H1 (cell line): ENCODE data around the gene ZNF140. TPM values are rescaled to one million over a fixed set of nuclear protein-coding genes. Genes with fewer than 3 reads are reported as not detected.

Experiments used
- CTCF ChIA-PET: fragments of 300-600 bp; sonication (Branson Sonifier 250); formaldehyde crosslinking; loops from one replicate; lab custom pipeline; 2021; ENCODE audit not compliant: partially characterized antibody; lab: Charles Lee
- POLR2A ChIA-PET: fragments of 300-600 bp; sonication (Branson Sonifier 250); formaldehyde crosslinking; loops from one replicate; lab custom pipeline; 2021; ENCODE audit warnings: inconsistent platforms; ENCODE audit not compliant: partially characterized antibody; lab: Charles Lee
- DNase-seq, 2 experiments: peaks; one replicate each; pipeline versions ENCODE4 v3.0.0 to v3.0.0-alpha.2; 2010 to 2022; ENCODE audit warnings: low spot score in 2 of 2, low read depth in 1 of 2, mixed read lengths in 1 of 2
- FAIRE-seq: peaks from 2 replicates; lab custom pipeline; 2011; peaks lifted over from hg19 to GRCh38; lab: Jason Lieb, UNC
- H2AFZ ChIP-seq: 2 replicates; pipeline ENCODE4 v1.8.1; 2012; ENCODE audit warnings: low read length, inconsistent platforms
- H2AK5ac ChIP-seq: 2 replicates; pipeline ENCODE4 v1.6.1; 2013; ENCODE audit warnings: low read depth, low read length
- H2BK120ac ChIP-seq: replicated peaks from 2 replicates; pipeline ENCODE3; 2013; ENCODE audit warnings: low read depth, low read length, inconsistent platforms
- H2BK12ac ChIP-seq: 2 replicates; pipeline ENCODE4 v1.6.1; 2013; ENCODE audit warnings: low read depth, low read length
- H2BK15ac ChIP-seq: 2 replicates; pipeline ENCODE4 v1.6.1; 2013; ENCODE audit warnings: low read length
- H2BK20ac ChIP-seq: 2 replicates; pipeline ENCODE4 v1.6.1; 2013; ENCODE audit warnings: low read length
- H2BK5ac ChIP-seq: 2 replicates; pipeline ENCODE4 v1.6.1; 2013; ENCODE audit warnings: low read depth, low read length
- H3K14ac ChIP-seq: 2 replicates; pipeline ENCODE4 v1.6.1; 2013; ENCODE audit warnings: inconsistent platforms; ENCODE audit not compliant: insufficient read length
- H3K18ac ChIP-seq: 2 replicates; pipeline ENCODE4 v1.6.1; 2013; ENCODE audit warnings: low read length; ENCODE audit errors: extremely low read depth
- H3K23ac ChIP-seq: 2 replicates; pipeline ENCODE4 v1.6.1; 2013; ENCODE audit warnings: inconsistent platforms; ENCODE audit not compliant: insufficient read length
- H3K23me2 ChIP-seq: 2 replicates; pipeline ENCODE4 v1.6.1; 2013; ENCODE audit warnings: low read depth, low read length
- H3K27ac ChIP-seq: 2 replicates; pipeline ENCODE4 v1.6.1; 2011; ENCODE audit warnings: low read depth, low read length, inconsistent platforms
- H3K27me3 ChIP-seq, 4 experiments: replicated peaks in 1 of 4; 1 replicate in 1 of 4; 2 replicates in 3 of 4; pipeline versions ENCODE4 v1.6.1 to v1.8.1; 2011 to 2013; ENCODE audit warnings: low read length in 3 of 4, mild to moderate bottlenecking in 3 of 4, inconsistent platforms in 2 of 4, mixed read lengths in 2 of 4, moderate library complexity in 1 of 4; ENCODE audit not compliant: control insufficient read depth in 3 of 4, insufficient read depth in 3 of 4; ENCODE audit errors: extremely low read depth in 1 of 4
- H3K36me3 ChIP-seq, 4 experiments: 2 replicates each; pipeline versions ENCODE4 v1.6.1 to v1.8.1; 2011 to 2013; ENCODE audit warnings: mild to moderate bottlenecking in 4 of 4, low read length in 3 of 4, moderate library complexity in 2 of 4, control low read depth in 1 of 4, inconsistent platforms in 1 of 4; ENCODE audit not compliant: insufficient read depth in 4 of 4, control insufficient read depth in 2 of 4
- H3K4ac ChIP-seq: replicated peaks from 2 replicates; pipeline ENCODE3; 2013; ENCODE audit warnings: low read length, low read depth, mixed read lengths, inconsistent platforms; ENCODE audit not compliant: insufficient read length
- H3K4me1 ChIP-seq, 4 experiments: replicated peaks in 1 of 4; 1 replicate in 1 of 4; 2 replicates in 3 of 4; pipeline versions ENCODE4 v1.6.1 to v1.8.1; 2011 to 2013; ENCODE audit warnings: low read length in 3 of 4, inconsistent platforms in 2 of 4, mixed read lengths in 1 of 4; ENCODE audit not compliant: insufficient read depth in 4 of 4, control insufficient read depth in 3 of 4
- H3K4me2 ChIP-seq, 2 experiments: 2 replicates each; pipeline versions ENCODE4 v1.6.1 to v1.8.1; 2011 to 2013; ENCODE audit warnings: low read depth in 2 of 2, low read length in 2 of 2, control low read depth in 1 of 2, inconsistent platforms in 1 of 2, mild to moderate bottlenecking in 1 of 2; ENCODE audit not compliant: insufficient read depth in 1 of 2
- H3K4me3 ChIP-seq, 4 experiments: fragments of 200-600, 300-600 bp in 1 of 4; sonication (generic), shearing (Covaris generic), sonication (Bioruptor Twin) in 1 of 4; 2 replicates each; pipeline versions ENCODE4 v1.5.1 to v1.8.1; 2011 to 2016; ENCODE audit warnings: low read length in 4 of 4, low read depth in 3 of 4, control low read depth in 2 of 4, inconsistent platforms in 2 of 4, mild to moderate bottlenecking in 2 of 4, mixed read lengths in 1 of 4, moderate library complexity in 1 of 4; ENCODE audit not compliant: insufficient read depth in 2 of 4; ENCODE audit errors: extremely low read depth in 1 of 4
- H3K56ac ChIP-seq: replicated peaks from 2 replicates; pipeline ENCODE3; 2013; ENCODE audit warnings: low read depth, mild to moderate bottlenecking, mixed read lengths, low read length, inconsistent platforms; ENCODE audit not compliant: insufficient read length
- H3K79me1 ChIP-seq: 2 replicates; pipeline ENCODE4 v1.6.1; 2013; ENCODE audit warnings: low read depth, low read length, control low read depth
- H3K79me2 ChIP-seq, 2 experiments: 2 replicates each; pipeline versions ENCODE4 v1.6.1 to v1.8.1; 2012 to 2013; ENCODE audit warnings: low read length in 2 of 2, mild to moderate bottlenecking in 2 of 2, inconsistent platforms in 1 of 2; ENCODE audit not compliant: insufficient read depth in 2 of 2, control insufficient read depth in 1 of 2
- H3K9ac ChIP-seq, 4 experiments: replicated peaks in 1 of 4; 1 replicate in 1 of 4; 2 replicates in 3 of 4; pipeline versions ENCODE4 v1.6.1 to v1.8.1; 2011 to 2013; ENCODE audit warnings: low read depth in 3 of 4, low read length in 3 of 4, control low read depth in 2 of 4, mild to moderate bottlenecking in 2 of 4, moderate library complexity in 2 of 4, inconsistent platforms in 1 of 4; ENCODE audit errors: extremely low read depth in 1 of 4
- H3K9me3 ChIP-seq, 2 experiments: 2 replicates each; pipeline versions ENCODE4 v1.6.1 to v1.8.1; 2012 to 2013; ENCODE audit warnings: mild to moderate bottlenecking in 2 of 2, moderate library complexity in 2 of 2, control low read depth in 1 of 2, inconsistent platforms in 1 of 2, low read depth in 1 of 2, low read length in 1 of 2, mixed read lengths in 1 of 2; ENCODE audit not compliant: insufficient read depth in 2 of 2
- H4K20me1 ChIP-seq, 2 experiments: replicated peaks in 1 of 2; 2 replicates each; pipeline versions ENCODE3 to v1.8.1; 2011 to 2013; ENCODE audit warnings: inconsistent platforms in 2 of 2, low read length in 2 of 2, mild to moderate bottlenecking in 1 of 2; ENCODE audit not compliant: insufficient read depth in 2 of 2, control insufficient read depth in 1 of 2
- H4K5ac ChIP-seq: 2 replicates; pipeline ENCODE4 v1.6.1; 2013; ENCODE audit warnings: low read length, low read depth, mixed read lengths, inconsistent platforms; ENCODE audit not compliant: insufficient read length
- H4K8ac ChIP-seq: 2 replicates; pipeline ENCODE4 v1.8.0; 2013; ENCODE audit warnings: mild to moderate bottlenecking, moderate library complexity, low read length, inconsistent platforms; ENCODE audit not compliant: insufficient read depth; ENCODE audit errors: extremely low read depth
- H4K91ac ChIP-seq: replicated peaks from 2 replicates; pipeline ENCODE3; 2013; ENCODE audit warnings: low read length, mixed read lengths, inconsistent platforms; ENCODE audit not compliant: insufficient read length
- CBX8 ChIP-seq: fragments of 300-800, 300-1000 bp; sonication (generic); IDR thresholded peaks from 2 replicates; pipeline ENCODE4 v1.7.1; 2016; ENCODE audit warnings: low read depth, low read length, borderline replicate concordance
- EZH2 ChIP-seq: fragments of 200-600 bp; sonication (generic); IDR thresholded peaks from 2 replicates; pipeline ENCODE4 v1.7.1; 2012; ENCODE audit warnings: low read depth, mild to moderate bottlenecking, moderate library complexity, low read length, inconsistent platforms; ENCODE audit not compliant: severe bottlenecking
- FOSL1 ChIP-seq: IDR thresholded peaks from 2 replicates; pipeline ENCODE4 v1.6.1; 2011; ENCODE audit warnings: mild to moderate bottlenecking, low read depth, low read length, moderate library complexity; ENCODE audit not compliant: insufficient read depth
- HDAC2 ChIP-seq, 2 experiments: fragments of 300-600 bp in 1 of 2; sonication (generic) in 1 of 2; IDR thresholded peaks; 2 replicates each; pipeline ENCODE4 v1.6.1; 2011 to 2012; ENCODE audit warnings: low read depth in 2 of 2, low read length in 2 of 2, mild to moderate bottlenecking in 2 of 2, moderate library complexity in 2 of 2, borderline replicate concordance in 1 of 2, inconsistent platforms in 1 of 2
- HDAC6 ChIP-seq: IDR thresholded peaks from one replicate; pipeline ENCODE4 v1.7.1; 2012; ENCODE audit warnings: low read depth, mild to moderate bottlenecking, inconsistent platforms, low read length, moderate library complexity
- POLR2AphosphoS5 ChIP-seq: IDR thresholded peaks from 2 replicates; pipeline ENCODE4 v1.6.1; 2011; ENCODE audit warnings: low read depth, low read length
- RBBP5 ChIP-seq: IDR thresholded peaks from 2 replicates; pipeline ENCODE4 v1.7.1; 2012; ENCODE audit warnings: low read depth, mild to moderate bottlenecking, inconsistent platforms, low read length, moderate library complexity, borderline replicate concordance
- RFX5 ChIP-seq: IDR thresholded peaks from 2 replicates; pipeline ENCODE4 v1.6.1; 2011; ENCODE audit warnings: low read depth, low read length, improper control_type of control experiment, borderline replicate concordance
- SAP30 ChIP-seq: fragments of 300-600 bp; sonication (generic); IDR thresholded peaks from 2 replicates; pipeline ENCODE4 v1.7.1; 2012; ENCODE audit warnings: low read length, moderate library complexity, mild to moderate bottlenecking, inconsistent platforms; ENCODE audit not compliant: insufficient read depth, insufficient replicate concordance
- SP1 ChIP-seq: IDR thresholded peaks from 2 replicates; pipeline ENCODE4 v1.6.1; 2011; ENCODE audit warnings: low read depth, low read length
- TBP ChIP-seq: IDR thresholded peaks from 2 replicates; pipeline ENCODE4 v1.6.1; 2011; ENCODE audit warnings: low read depth, low read length, improper control_type of control experiment
- USF2 ChIP-seq: IDR thresholded peaks from 2 replicates; pipeline ENCODE4 v1.6.1; 2011; ENCODE audit warnings: low read length, improper control_type of control experiment
- WGBS, 2 experiments: shearing (Covaris generic) in 1 of 2; methylation state at CpG; one replicate each; pipeline versions ENCODE4 v1.1.6 to v1.1.7; 2013 to 2015; ENCODE audit warnings: low lambda C conversion rate in 2 of 2, mixed read lengths in 2 of 2, inconsistent platforms in 1 of 2, low coverage in 1 of 2, missing lambda C conversion rate in 1 of 2; ENCODE audit not compliant: insufficient replicate concordance in 2 of 2, insufficient coverage in 1 of 2, insufficient read length in 1 of 2; ENCODE audit errors: extremely low coverage in 1 of 2, missing lambda C conversion rate in 1 of 2; 5-methylcytosine and 5-hydroxymethylcytosine counted together
- polyA plus RNA-seq, 7 experiments: library from polyadenylated mRNA; depleted of rRNA in 3 of 7; stranded (reverse) in 5 of 7; unstranded in 2 of 7; fragments of >200 nt in 5 of 7; fragments of 200-250 nt in 2 of 7; gene quantifications; 1 replicate in 5 of 7; 2 replicates in 1 of 7; 4 replicates in 1 of 7; pipeline versions ENCODE4 v1.2.1 to v1.2.3, GENCODE V29; 2011 to 2013; ENCODE audit warnings: missing spikeins in 2 of 7, mixed read lengths in 2 of 7
- total RNA-seq: library from RNA; stranded (reverse); fragmentation: NEBNext Ultra II Directional; extraction: Animal tissue kit (Norgen Biotek cat#: 25700); gene quantifications from 2 replicates; pipeline ENCODE4 v1.2.1, GENCODE V29; 2021

ZNF140 gene
- total and polyA plus RNA-seq, 2 of the 8 experiments (the other 6 are each of a cell fraction or from before 2014, with no cell fraction given) = 7.5 to 14.3 TPM

DNA sequence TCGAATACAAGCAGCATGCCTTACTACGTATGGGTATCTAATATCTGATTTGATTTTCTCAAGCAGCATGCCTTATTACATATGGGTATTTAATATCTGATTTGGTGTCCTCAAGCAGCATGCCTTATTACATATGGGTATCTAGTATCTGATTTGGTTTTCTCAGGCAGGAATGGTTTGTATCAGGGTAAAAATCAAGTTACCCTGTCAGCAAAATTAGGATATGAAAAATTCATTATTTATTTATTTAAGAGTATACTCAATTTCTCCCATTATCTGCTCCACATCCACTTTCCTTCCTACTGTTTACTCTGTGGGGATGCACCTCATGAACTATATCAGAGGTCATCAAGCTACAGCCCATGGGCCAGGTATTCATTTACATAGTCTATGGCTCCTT lies 27.4 kb downstream of the ZNF140 start:
- Histone ChIP-seq H3K9ac (no peak overlapping the region), H2BK15ac (no peak overlapping the region), H3K56ac (no peak overlapping the region), H3K27ac (no peak overlapping the region), H3K4me3 (no peak overlapping the region), H4K91ac (no peak overlapping the region), H4K5ac (no peak overlapping the region), H2AK5ac (no peak overlapping the region), H3K36me3 (peaks cover 5 to 66% (median 33%) of the 10 kb centered on the region in 4 experiments; a peak in 7 of 8 replicates), H2AFZ (no peak overlapping the region), H3K79me2 (no peaks in the 10 kb centered on the region), H3K18ac (no peak overlapping the region), H3K27me3 (no peaks in the 10 kb centered on the region), H2BK120ac (no peak overlapping the region)
- FAIRE-seq = no peak
- no peak for TF ChIP-seq POLR2AphosphoS5
- TF ChIP-seq FOSL1 = no peak
- TF ChIP-seq RBBP5 = no peak
- TF ChIP-seq TBP = no peak
- no peak for TF ChIP-seq RFX5
- no peak for TF ChIP-seq HDAC2 (IDR thresholded peaks at IDR 0.05; ENCODE audit: borderline replicate concordance in 1 of 2, low read depth in 2 of 2, low read length in 2 of 2)
- TF ChIP-seq SAP30 = no peak
- TF ChIP-seq SP1 = no peak
- TF ChIP-seq USF2 = no peak
- TF ChIP-seq EZH2 = no peak
- no peak for TF ChIP-seq HDAC6
- TF ChIP-seq CBX8 = no peak
- TF ChIP-seq, all 59 proteins: peak for 0
- WGBS, 2 experiments = 90% methylated on average over 2 of the region's 2 CpGs; no CpG with 5 or more reads in 1 of the 2 experiments
- no peak overlapping the region for H3K23ac ChIP-seq
- H3K23me2 ChIP-seq = no peaks in the 10 kb centered on the region
- H2BK20ac ChIP-seq = no peak overlapping the region
- H3K4ac ChIP-seq = no peak overlapping the region
- H2BK5ac ChIP-seq = no peak overlapping the region
- H4K8ac ChIP-seq = no peak overlapping the region
- H3K14ac ChIP-seq = no peak overlapping the region
- H3K9me3 ChIP-seq = peaks cover 72 to 88% of the 10 kb centered on the region in 2 experiments
- CTCF ChIA-PET = no interaction called here
- no peaks in the 10 kb centered on the region for H3K4me1 ChIP-seq
- no peak overlapping the region for H2BK12ac ChIP-seq
- H3K4me2 ChIP-seq = no peak overlapping the region
- no peak for DNase-seq
- H3K79me1 ChIP-seq = no peaks in the 10 kb centered on the region
- POLR2A ChIA-PET = no interaction called here
- H4K20me1 ChIP-seq = no peaks in the 10 kb centered on the region
